ENCODE results near the gene PLXNA4.

- TF ChIP-seq CTCF (tag by site-specific recombination; IDR thresholded peaks at IDR 0.05) (no peak), YY1 (tag by site-specific recombination; IDR thresholded peaks at IDR 0.05) (no peak), ZNF23 (tag by site-specific recombination; IDR thresholded peaks at IDR 0.05; ENCODE audit: borderline replicate concordance) (no peak), ZNF274 (IDR thresholded peaks at IDR 0.05; ENCODE audit: low read length) (no peak), ZNF274 (tag by site-specific recombination; IDR thresholded peaks at IDR 0.05; ENCODE audit: borderline replicate concordance) (no peak), ZFP69B (tag by site-specific recombination; IDR thresholded peaks at IDR 0.05) (no peak), SETDB1 (IDR thresholded peaks at IDR 0.05; ENCODE audit: insufficient read length, low read length) (no peak), ZNF416 (tag by site-specific recombination; IDR thresholded peaks at IDR 0.05) (no peak), ZNF223 (tag by site-specific recombination; IDR thresholded peaks at IDR 0.05) (no peak), ZNF24 (tag by site-specific recombination; IDR thresholded peaks at IDR 0.05) (no peak), ZNF514 (tag by site-specific recombination; IDR thresholded peaks at IDR 0.05) (no peak)
- TF ChIP-seq, protein P1, sequence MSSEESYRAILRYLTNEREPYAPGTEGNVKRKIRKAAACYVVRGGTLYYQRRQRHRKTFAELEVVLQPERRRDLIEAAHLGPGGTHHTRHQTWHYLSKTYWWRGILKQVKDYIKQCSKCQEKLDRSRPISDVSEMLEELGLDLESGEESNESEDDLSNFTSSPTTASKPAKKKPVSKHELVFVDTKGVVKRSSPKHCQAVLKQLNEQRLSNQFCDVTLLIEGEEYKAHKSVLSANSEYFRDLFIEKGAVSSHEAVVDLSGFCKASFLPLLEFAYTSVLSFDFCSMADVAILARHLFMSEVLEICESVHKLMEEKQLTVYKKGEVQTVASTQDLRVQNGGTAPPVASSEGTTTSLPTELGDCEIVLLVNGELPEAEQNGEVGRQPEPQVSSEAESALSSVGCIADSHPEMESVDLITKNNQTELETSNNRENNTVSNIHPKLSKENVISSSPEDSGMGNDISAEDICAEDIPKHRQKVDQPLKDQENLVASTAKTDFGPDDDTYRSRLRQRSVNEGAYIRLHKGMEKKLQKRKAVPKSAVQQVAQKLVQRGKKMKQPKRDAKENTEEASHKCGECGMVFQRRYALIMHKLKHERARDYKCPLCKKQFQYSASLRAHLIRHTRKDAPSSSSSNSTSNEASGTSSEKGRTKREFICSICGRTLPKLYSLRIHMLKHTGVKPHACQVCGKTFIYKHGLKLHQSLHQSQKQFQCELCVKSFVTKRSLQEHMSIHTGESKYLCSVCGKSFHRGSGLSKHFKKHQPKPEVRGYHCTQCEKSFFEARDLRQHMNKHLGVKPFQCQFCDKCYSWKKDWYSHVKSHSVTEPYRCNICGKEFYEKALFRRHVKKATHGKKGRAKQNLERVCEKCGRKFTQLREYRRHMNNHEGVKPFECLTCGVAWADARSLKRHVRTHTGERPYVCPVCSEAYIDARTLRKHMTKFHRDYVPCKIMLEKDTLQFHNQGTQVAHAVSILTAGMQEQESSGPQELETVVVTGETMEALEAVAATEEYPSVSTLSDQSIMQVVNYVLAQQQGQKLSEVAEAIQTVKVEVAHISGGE (tag by site-specific recombination; conservative IDR thresholded peaks at IDR 0.05; ENCODE audit: low read depth) = no peak
- TF ChIP-seq, protein P2, sequence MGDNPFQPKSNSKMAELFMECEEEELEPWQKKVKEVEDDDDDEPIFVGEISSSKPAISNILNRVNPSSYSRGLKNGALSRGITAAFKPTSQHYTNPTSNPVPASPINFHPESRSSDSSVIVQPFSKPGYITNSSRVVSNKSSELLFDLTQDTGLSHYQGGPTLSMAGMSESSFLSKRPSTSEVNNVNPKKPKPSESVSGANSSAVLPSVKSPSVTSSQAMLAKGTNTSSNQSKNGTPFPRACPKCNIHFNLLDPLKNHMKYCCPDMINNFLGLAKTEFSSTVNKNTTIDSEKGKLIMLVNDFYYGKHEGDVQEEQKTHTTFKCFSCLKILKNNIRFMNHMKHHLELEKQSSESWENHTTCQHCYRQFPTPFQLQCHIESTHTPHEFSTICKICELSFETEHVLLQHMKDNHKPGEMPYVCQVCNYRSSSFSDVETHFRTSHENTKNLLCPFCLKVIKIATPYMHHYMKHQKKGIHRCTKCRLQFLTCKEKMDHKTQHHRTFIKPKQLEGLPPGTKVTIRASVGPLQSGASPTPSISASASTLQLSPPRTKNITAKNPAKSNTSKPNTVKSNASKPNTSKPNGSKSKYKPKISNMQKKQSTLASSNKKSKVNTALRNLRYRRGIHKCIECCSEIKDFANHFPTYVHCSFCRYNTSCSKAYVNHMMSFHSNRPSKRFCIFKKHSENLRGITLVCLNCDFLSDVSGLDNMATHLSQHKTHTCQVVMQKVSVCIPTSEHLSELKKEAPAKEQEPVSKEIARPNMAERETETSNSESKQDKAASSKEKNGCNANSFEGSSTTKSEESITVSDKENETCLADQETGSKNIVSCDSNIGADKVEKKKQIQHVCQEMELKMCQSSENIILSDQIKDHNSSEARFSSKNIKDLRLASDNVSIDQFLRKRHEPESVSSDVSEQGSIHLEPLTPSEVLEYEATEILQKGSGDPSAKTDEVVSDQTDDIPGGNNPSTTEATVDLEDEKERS (tag by site-specific recombination; IDR thresholded peaks at IDR 0.05) = no peak
Observed at GRCh38 chr7:132187869-132188789, 388.1 kb downstream of the PLXNA4 start.

Measured in HEK293 (cell line).